22Rv1 (cell line): ENCODE results near the gene NRXN3.

Experiments
- H3K27ac ChIP-seq: fragments of 450-650 bp; 2 replicates; pipeline ENCODE4 v1.5.1; 2017
- ZFX ChIP-seq: fragments of 450-650 bp; IDR thresholded peaks from 2 replicates; pipeline ENCODE4 v1.6.1; 2017; ENCODE audit warnings: antibody characterized with exemption, borderline replicate concordance
- TF ChIP-seq, protein P1 (sequence below): fragments of 450-650 bp; IDR thresholded peaks from 2 replicates; pipeline ENCODE4 v1.5.1; 2017; ENCODE audit warnings: mild to moderate bottlenecking

NRXN3 gene

DNA sequence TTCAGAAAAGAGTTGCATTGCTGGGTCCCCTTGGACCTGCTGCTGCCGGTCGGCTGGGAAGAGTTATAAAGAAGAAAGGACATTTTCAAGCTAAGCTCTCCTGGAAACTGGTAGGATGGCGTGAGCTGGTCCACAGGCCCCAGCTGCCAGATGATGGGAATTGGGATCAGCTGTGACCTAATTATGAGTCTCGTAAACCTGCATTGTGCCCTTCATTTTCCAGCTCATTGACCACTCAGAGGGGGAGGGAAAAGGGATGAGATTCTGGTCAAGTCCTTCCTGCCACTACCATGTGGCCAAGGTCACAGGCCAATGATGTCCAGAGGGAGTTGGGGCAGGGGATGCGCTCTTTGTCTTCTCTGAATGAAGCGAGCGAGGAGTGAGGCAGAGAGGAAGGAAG, 320.9 kb downstream of the NRXN3 start:
- no peak overlapping the region for H3K27ac ChIP-seq
- TF ChIP-seq ZFX, result no peak

DNA sequence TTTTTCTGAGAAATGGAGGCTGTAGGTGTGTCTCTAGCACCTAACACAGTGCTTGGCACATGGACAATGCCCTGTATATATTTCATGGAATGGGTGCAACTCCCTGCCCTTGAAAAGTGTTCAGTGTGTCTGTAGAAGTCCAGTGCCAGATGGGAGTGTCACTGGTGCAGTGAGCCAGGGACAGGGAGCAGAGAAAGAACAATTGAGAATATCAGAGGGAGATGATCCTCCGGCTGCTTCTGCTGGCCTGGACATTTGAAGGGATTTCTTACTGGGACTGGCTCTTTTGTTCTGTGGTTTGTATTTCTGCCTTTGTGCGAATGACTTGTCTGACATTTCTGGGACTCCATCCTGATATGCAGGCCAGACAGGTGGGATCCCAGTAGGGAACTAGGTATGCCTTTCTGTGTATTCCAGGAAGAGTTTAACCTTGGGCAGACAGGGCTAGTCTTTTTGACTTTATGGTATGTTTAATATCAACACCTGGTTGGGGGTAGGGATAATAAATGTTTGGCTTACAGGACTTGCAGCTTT, 328.0 kb downstream of the NRXN3 start:
- TF ChIP-seq, protein P1, sequence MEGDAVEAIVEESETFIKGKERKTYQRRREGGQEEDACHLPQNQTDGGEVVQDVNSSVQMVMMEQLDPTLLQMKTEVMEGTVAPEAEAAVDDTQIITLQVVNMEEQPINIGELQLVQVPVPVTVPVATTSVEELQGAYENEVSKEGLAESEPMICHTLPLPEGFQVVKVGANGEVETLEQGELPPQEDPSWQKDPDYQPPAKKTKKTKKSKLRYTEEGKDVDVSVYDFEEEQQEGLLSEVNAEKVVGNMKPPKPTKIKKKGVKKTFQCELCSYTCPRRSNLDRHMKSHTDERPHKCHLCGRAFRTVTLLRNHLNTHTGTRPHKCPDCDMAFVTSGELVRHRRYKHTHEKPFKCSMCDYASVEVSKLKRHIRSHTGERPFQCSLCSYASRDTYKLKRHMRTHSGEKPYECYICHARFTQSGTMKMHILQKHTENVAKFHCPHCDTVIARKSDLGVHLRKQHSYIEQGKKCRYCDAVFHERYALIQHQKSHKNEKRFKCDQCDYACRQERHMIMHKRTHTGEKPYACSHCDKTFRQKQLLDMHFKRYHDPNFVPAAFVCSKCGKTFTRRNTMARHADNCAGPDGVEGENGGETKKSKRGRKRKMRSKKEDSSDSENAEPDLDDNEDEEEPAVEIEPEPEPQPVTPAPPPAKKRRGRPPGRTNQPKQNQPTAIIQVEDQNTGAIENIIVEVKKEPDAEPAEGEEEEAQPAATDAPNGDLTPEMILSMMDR, result no peak
- no peak for TF ChIP-seq ZFX
- H3K27ac ChIP-seq, result no peak overlapping the region

DNA sequence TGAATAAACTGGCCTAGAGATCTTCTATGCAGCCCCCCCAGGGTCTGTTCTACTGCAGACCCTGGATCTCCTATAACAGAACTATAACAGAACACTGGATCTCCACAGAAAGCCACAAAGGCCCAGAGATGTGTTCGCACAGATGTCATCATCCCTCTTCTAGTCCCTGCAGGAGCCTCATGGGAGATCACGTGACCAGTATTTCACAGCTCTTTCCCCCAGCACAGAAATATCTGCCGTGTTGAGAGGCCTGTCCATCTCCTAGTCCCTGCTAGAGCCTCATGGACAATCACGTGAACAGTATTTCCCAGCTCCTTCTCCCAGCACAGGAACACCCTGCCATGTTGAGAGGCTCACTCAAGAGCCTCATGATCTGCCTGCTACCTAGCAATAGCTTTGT, 331.7 kb downstream of the NRXN3 start:
- no peak for TF ChIP-seq ZFX
- TF ChIP-seq, protein P1, result no peak
- H3K27ac ChIP-seq, result no peak overlapping the region

DNA sequence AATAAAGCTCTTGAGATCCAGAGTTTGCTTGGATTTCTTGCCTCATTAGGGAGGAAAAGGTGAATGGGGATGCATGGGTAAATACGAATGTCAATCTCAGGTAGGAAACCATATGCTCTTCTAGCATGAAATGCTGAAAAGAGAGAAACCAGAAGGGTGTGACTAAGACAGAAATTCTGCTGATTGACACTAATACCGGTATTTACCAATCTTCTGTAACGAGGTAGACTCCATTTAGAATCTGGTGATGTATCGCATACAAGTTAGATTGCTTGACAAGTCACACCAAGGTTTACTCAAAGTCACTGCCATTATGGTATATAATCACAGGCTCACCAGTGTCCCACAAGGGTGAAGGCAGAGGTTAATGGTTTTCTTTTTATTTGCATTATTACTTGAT, 337.9 kb downstream of the NRXN3 start:
- H3K27ac ChIP-seq, result no peak overlapping the region
- no peak for TF ChIP-seq ZFX
- TF ChIP-seq, protein P1, result no peak

DNA sequence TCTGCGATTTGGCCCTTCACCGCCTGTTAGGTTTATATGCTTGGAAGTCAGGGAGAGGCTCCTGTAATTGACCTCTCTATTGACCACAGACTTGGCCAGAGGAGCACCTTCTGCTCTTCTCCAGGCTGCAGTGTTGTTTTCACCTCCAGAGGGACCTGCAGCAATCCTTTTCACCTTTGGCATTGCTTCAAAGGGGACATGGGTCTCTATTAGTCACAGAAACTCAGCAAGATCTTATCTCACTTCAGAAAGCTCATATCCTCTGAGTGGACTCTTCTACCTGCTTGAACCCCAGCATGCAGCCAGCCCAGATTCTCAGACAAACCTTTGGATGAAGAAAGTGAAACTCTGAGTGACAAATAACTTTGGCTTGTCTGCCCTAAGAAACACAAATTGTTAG, 339.3 kb downstream of the NRXN3 start:
- no peak overlapping the region for H3K27ac ChIP-seq
- TF ChIP-seq, protein P1, result no peak
- no peak for TF ChIP-seq ZFX

DNA sequence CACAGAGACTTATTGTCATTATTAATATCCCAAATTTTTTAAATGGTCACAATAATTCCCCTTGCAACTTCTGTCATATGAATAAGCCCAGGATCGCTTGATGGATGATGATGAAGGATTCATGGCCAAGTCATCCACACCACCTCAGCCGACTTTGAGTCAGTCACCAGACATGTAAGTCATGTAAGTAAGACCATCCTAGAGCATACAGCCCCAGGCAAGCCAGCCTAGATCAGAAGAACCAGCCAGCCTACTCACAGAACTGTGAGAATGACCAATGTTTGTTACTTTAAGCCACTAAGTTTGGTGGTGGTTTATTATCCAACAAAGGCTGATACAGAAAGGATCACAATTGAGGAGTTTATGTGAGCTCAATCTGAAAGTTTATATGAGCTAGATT, 341.8 kb downstream of the NRXN3 start:
- H3K27ac ChIP-seq, result no peak overlapping the region
- TF ChIP-seq, protein P1, result no peak
- no peak for TF ChIP-seq ZFX

DNA sequence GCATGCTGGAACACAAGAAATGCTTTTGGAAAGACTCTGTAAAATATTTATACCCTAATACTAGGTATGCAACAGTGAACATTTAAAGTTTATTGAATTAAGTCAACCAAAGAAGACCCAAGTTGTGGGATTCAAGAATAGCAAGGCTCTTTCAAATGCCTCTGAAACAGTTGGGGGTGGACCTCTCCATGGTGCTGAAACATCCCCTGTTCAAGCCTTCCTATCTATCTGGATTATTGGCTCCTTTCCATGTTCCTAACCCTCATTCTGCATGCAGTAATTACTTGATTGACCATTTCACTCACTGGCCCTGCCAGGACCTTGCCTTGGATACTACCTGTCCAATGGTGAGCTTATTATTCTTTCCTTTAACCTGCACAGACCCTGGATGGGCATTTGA, 349.7 kb downstream of the NRXN3 start:
- H3K27ac ChIP-seq, result no peak overlapping the region
- TF ChIP-seq ZFX, result no peak
- TF ChIP-seq, protein P1, result no peak

DNA sequence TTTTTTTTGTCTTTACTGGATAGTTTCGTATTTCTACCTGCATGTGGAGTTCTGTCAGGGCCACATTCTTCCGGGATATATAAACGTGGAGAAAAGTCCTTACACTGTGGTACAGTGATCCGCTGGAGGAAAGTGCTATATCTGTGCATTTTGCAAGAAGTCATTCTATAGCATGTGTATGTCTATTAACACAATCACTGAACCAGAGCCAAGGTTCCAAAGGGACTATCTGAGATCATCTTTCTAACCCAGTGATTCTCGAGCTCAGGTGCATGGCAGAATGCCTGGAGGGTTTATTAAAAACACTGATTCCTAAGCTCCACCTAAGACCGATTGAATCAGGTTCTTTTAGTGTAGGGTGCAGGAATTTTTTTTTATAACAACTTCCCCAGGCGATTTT, 354.0 kb downstream of the NRXN3 start:
- TF ChIP-seq, protein P1, result no peak
- TF ChIP-seq ZFX, result no peak
- H3K27ac ChIP-seq, result no peak overlapping the region
